ENCODE data around the gene RIBC1.

The RIBC1 gene

DNA sequence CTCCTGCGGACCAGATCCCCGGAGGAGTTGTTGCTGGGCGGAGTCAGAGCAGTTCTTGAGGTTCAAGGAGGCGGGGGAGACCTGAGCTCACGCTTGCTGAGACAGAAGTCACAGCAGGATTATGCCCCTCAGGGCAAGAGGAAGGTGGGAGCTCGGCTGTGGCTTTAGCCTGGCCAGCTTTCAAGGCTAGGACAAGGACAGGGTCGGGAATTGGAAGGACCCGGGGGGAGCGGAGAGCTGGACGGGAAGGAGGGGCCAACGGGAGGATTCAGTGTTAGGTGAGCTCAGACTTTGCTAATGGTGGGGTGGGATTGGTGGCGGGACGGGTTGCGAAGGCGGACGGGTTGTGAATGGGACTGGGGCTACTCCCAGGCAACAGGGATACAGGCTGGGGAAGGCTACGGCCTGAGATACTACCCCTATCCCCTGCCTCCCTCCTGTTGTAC is at the start of gene RIBC1:
RIBC1 (plus strand) TSS at position 13 of the 446 bp plus-strand sequence. CDS start 3,404 bp downstream, outside the sequence.
- in situ Hi-C loops (cut with HindIII; ENCODE audit: low sequenced_read_pairs) = no loop called here
- H3K4me3 ChIP-seq (ENCODE audit: low read depth, low read length) = peak within 1 kb of the TSS; percentile 88
- TF ChIP-seq, protein P1, sequence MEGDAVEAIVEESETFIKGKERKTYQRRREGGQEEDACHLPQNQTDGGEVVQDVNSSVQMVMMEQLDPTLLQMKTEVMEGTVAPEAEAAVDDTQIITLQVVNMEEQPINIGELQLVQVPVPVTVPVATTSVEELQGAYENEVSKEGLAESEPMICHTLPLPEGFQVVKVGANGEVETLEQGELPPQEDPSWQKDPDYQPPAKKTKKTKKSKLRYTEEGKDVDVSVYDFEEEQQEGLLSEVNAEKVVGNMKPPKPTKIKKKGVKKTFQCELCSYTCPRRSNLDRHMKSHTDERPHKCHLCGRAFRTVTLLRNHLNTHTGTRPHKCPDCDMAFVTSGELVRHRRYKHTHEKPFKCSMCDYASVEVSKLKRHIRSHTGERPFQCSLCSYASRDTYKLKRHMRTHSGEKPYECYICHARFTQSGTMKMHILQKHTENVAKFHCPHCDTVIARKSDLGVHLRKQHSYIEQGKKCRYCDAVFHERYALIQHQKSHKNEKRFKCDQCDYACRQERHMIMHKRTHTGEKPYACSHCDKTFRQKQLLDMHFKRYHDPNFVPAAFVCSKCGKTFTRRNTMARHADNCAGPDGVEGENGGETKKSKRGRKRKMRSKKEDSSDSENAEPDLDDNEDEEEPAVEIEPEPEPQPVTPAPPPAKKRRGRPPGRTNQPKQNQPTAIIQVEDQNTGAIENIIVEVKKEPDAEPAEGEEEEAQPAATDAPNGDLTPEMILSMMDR (IDR thresholded peaks at IDR 0.05; ENCODE audit: low read depth, low read length, missing control alignments) = no peak
- no peak for DNase-seq (ENCODE audit: low read depth)

DNA sequence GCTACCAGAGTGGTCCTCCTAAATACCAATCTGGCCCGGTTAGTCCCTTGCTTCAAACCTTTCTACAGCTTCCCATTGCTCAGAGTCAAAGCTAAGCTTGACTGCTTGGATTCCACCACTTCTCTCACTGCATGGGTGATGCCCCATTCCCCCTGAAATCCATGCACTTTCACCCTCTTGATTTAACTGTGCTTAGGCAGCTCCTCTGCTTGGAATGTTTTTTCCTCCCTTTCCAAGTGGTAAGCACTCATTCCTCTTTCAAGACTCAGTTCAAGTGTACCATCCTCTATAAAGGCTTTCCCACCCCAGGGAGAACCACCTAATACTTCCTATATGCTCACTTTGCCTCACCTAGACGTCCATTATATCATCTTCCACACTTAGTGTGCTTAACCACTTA is 49.4 kb upstream of the RIBC1 start:
- H3K4me3 ChIP-seq (ENCODE audit: low read depth, low read length) = no peak overlapping the region
- TF ChIP-seq, protein P1 (IDR thresholded peaks at IDR 0.05; ENCODE audit: low read depth, low read length, missing control alignments) = no peak
- no peak for DNase-seq (ENCODE audit: low read depth)
- in situ Hi-C loops (cut with HindIII; ENCODE audit: low sequenced_read_pairs) = no loop called here

DNA sequence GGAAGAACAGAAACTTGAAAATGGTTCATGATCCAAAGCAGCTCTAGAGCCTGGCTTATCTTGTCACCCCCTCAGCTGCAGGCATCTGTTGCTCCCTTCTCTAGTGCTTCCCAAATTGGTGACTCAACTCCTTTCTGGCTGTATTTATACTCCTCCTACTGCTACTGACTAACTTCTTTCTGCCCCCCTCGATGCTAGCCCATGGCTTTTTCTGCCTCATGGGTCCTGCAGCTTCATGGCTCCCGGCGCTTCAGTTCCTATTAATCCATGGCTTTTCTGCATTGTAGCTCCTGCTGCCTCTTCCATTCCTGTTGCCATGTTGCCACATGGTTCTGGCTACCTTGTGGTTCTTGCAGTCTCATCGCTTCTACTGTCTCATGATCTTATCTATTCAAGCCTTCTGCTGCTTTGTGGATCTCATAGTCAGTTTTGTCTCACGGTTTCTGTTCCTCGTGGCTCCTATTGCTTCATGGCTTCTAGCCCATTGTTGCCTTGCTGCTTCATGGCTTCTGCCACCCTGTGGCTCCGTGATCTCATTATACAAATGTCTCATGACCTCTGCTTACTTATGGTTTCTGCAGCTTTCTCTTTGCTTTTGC is 48.4 kb upstream of the RIBC1 start:
- TF ChIP-seq, protein P1 (IDR thresholded peaks at IDR 0.05; ENCODE audit: low read depth, low read length, missing control alignments) = no peak
- H3K4me3 ChIP-seq (ENCODE audit: low read depth, low read length) = no peak overlapping the region
- in situ Hi-C loops (cut with HindIII; ENCODE audit: low sequenced_read_pairs) = no loop called here
- no peak for DNase-seq (ENCODE audit: low read depth)

DNA sequence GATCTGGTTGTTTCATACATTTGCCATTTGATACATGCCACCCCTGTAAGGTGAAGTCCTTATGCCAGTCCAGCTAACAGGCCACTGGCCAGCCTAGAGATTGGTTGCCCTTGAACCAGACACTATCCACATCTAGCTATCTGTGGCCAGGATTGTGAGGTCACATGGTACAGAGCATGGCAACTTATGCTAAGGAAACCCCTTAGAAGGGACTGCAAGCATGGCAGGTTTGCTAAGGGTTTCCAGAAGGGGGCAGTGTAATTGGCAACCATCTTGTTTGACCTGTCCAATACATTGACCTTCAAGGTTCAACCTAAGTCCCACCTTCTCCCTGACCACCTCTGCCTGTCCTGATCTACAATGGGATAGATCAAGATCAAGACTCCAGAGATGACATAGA is 47.8 kb upstream of the RIBC1 start:
- TF ChIP-seq, protein P1 (IDR thresholded peaks at IDR 0.05; ENCODE audit: low read depth, low read length, missing control alignments) = no peak
- no peak overlapping the region for H3K4me3 ChIP-seq (ENCODE audit: low read depth, low read length)
- in situ Hi-C loops (cut with HindIII; ENCODE audit: low sequenced_read_pairs) = no loop called here
- DNase-seq (ENCODE audit: low read depth) = no peak

DNA sequence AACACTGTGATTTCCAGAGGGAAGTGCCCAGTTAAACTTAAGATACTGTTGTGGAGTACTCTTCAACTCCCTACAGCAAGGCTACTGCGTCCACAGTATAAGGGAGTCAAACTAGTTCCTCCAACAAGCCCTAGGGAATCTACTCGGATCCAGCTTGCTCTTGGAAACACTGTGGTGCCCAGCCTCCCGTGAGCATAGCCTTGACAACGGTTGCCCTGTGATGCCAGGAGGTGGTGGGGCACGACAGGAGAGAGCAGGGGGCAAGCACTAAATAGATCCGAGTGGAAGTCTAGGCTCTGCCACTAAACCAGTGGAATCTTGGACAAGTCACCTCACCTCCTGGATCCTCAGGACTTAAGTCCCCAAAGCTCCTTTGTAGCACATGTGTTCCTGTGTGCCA is 45.8 kb upstream of the RIBC1 start:
- TF ChIP-seq, protein P1 (IDR thresholded peaks at IDR 0.05; ENCODE audit: low read depth, low read length, missing control alignments) = no peak
- H3K4me3 ChIP-seq (ENCODE audit: low read depth, low read length) = no peak overlapping the region
- no peak for DNase-seq (ENCODE audit: low read depth)
- in situ Hi-C loops (cut with HindIII; ENCODE audit: low sequenced_read_pairs) = no loop called here

DNA sequence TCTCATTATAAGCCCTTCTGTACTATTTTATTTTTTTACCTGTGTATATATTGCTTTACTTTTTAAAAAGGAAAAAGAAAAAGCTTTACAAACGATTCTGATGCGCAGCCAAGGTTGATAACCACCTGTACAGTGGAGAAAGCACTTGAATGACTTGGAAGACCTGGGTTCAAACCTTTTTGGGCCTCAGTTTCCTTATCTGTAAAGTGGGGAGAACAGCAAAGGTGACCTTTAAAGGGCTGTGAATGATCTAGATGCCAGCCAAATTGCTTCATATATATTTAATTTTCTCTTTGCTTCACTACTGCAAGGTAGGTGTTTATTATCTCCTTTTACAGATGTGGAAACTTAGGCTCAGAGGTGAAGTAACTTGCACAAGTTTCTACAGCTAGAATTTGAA is 45.2 kb upstream of the RIBC1 start:
- no peak for DNase-seq (ENCODE audit: low read depth)
- no peak overlapping the region for H3K4me3 ChIP-seq (ENCODE audit: low read depth, low read length)
- TF ChIP-seq, protein P1 (IDR thresholded peaks at IDR 0.05; ENCODE audit: low read depth, low read length, missing control alignments) = no peak
- in situ Hi-C loops (cut with HindIII; ENCODE audit: low sequenced_read_pairs) = no loop called here

All from astrocyte of the cerebellum (primary cell).